Stimulated activated CD8-positive, alpha-beta memory T cell treated with anti-CD3 and anti-CD28 coated beads, Interleukin-15, amount 100 ng/mL, for 4 hours (primary cell): Measurements from ENCODE around the gene GJA8.
"Not testable (repeated sequence)": the region's sequence is repeated elsewhere in the genome, so short reads cannot be mapped to it uniquely, and the experiment has no call there.

ENCODE experiments used
- DNase-seq, 2 donors: peaks; one replicate each; pipeline ENCODE4 v3.0.0-alpha.2; 2020; ENCODE audit warnings: low read depth in 2 of 2

Gene GJA8

DNA sequence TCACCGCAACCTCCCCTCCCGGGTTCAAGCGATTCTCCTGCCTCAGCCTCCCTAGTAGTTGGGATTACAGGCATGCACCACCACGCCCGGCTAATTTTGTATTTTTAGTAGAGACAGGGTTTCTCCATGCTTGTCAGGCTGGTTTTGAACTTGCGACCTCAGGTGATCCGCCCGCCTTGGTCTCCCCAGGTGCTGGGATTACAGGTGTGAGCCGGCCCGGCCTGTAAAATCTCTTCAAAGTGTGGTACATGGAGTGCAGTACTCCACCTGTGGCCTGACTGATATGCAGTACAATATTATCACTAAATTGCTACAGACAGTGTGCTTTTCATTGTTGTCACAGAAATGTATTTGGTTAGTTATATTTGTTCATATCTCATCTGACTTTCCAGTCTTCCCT lies 25.1 kb downstream of the GJA8 start:
- not testable (repeated sequence) for DNase-seq

DNA sequence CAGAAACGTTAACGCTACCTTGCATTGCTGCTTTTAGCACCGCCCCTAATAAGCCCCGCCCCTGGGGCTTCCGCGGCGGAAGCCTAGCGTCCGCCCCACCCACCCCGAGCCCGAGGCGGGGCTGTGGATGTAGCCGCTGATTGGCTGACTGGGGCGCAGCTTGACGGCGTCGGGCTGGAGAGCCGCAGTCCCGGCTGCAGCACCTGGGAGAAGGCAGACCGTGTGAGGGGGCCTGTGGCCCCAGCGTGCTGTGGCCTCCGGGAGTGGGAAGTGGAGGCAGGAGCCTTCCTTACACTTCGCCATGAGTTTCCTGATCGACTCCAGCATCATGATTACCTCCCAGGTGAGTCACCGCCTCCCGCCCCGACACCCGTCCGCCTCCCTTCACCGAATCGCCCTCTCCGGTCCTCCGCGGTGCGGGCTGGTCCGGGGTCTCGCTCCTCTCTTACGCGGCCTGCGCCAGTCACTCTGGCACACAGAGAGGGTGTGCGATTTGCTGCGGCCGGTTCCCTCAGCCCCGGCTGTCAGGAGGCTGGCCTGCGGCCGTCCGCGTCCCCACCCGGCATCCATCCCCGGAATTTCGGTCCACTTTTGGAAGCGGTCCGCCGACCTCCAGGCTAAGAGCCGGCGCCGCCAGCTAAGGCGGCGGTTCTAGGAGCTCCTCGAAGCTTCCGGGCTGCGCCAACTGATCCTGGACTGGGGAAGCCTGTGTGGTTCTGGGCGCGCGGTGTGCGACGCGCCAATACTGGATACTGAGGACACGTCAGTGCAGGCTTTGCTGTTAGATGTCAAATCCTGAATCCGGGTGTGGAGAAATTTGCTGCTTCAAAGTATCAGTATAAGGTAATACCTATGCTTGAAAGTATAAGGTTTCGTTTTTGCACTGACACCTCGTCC lies 25.9 kb downstream of the GJA8 start, which contains the start of gene GPR89B:
Gene GPR89B (plus strand): TSS at position 185 of the 897 bp plus-strand sequence. CDS start 117 bp downstream, at position 302.
- DNase-seq = peak; percentile 86 to 90

DNA sequence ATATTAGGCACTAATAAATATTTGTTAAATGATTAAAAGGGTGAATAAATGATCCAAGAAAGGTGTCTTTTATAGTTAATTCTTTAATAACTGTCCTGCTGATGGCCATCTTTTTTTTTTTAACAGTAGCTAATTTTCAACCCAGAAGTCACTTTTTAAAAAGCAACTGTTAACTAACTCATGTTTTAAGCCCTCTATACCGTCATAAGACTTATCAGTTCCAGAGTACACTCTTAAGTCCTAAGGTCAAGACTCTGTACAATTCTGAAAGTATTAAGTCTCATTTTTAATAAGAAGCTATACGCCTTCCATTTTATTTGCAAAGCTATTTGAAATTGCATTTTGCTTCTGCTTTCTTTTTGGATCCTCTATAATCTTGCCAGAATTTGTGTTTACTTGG lies 28.5 kb downstream of the GJA8 start:
- not testable (repeated sequence) for DNase-seq

- DNase-seq = not testable (repeated sequence)
These were observed 32.7 kb downstream of the GJA8 start for GRCh38 chr1:147935296-147935695.

- DNase-seq = not testable (repeated sequence)
These were observed 37.9 kb downstream of the GJA8 start for GRCh38 chr1:147940456-147940855.

DNA sequence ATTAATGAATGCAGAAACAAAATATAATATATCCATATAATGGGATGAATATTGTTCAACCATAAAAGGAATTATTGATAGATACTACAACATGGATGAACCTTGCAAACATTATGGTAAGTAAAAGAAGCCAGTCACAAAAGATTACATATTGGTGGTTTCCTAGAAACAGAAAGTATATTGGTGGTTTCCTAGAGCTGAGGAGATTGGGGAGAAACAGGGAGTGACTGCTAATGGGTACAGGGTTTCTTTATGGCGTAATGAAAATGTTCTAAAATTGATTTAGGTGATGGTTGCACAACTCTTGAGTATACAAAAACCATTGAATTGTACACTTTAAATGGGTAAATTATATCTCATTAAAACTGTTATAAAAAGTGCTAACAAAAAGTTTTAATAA lies 40.0 kb downstream of the GJA8 start:
- DNase-seq = not testable (repeated sequence)

- DNase-seq = not testable (repeated sequence)
These were observed 46.9 kb downstream of the GJA8 start for GRCh38 chr1:147949517-147949916.
